Non-pigmented ciliary epithelial cell (primary cell): ENCODE results near the gene DGCR2.
"Not testable (repeated sequence)": the region's sequence is repeated elsewhere in the genome, so short reads cannot be mapped to it uniquely, and the experiment has no call there.

Source experiments
- DNase-seq: peaks from one replicate; pipeline ENCODE4 v3.0.0-alpha.2; 2010; ENCODE audit warnings: low read depth

The DGCR2 gene

DNA sequence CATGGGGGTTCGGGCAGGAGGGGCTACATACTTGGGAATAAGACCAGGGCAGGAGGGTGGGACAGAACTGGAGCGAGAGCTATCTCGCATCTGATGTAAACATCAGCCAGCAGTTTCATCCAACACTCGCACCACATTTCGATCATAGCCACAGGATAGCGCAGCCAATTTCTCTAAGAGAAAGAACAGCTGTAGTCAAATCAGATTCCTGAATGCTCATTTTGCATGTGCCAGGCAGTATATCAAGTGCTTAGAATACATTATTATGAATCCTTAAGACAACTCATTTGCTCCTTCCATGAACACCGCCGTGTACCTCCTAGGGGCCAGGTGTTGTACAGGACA lies 14.5 kb downstream of the DGCR2 start:
- DNase-seq = no peak

DNA sequence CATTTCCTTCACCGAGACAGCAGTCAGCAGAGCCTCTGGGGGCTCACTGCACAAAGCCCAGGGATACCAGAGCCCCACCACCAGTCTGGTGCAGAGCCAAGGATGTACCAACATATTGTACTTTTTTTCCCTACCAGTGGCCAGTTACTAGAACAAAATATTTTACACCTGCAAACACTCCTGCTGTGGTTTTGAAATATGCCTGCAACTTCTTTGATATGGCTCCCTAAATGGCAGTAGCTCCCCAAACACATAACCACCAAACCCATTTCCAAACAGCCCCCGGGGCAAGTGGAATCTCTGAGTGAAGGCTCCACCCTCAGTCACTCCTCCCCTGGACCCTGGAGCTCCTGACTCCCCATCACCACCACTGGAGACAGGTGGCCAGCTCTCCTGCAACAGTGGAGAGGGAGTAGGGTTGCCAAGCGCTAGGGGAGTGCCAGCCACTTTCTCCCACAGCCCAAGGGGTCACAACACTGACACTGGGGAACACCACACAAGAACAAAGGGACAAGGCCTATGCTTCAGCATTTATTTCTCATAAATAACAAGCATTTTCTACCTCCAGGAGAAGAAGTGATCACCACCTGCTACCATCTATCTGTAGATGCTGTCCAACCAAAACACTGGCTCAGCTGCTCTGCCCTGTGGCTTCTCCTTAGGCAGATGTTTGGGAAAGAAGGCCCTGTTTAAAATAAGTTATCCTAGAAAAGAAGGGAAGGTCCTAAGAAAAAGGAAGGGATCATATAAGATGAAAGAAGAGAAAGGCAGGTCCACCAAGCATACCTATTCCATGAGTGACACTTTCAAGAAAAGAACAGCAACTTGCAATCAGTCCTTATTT lies 15.1 kb downstream of the DGCR2 start:
- DNase-seq = no peak

DNA sequence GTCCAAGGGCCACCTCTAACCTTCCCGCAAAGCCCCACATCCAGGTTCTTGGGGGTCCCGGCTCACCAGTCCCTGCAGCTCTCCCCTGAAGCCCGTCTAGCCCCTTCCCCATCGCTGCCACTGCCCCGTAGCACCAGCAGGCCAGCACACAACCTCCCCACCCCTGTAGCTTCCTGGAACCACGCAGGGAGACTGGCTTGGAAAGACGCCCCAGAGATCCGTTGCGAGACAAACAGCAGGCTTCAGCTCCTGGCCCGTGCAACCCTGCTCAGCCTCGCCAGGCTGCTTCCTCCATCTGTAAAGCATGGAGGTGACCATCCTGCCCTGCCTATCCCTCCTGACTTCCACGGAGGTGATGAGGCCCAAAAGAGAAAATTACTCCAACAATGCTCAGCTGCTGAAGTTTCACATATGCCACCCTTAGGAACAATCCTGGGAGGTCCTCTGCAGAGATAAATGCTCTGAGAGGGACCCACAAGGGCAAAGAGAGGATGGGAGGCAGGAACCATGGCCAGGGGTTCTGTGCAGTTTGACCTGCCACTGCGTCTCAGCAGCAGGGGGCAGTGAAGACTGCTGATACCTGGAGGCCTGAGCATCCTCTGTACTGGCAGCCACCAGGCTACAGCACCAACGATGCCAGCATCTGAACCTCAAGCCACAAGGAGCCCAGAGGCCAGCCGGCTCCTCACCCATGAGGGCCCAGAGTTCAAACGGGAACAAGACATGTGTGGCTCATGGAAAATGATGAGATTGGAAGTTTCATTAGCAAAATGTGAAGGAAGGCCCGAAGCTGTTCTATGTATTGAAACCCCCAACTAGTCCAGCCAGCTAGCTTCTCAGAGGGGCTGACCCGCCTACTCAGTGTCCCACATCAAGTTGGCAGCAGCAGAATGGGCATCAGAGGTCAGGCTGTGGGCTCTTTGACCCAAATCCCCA lies 16.1 kb downstream of the DGCR2 start:
- no peak for DNase-seq

DNA sequence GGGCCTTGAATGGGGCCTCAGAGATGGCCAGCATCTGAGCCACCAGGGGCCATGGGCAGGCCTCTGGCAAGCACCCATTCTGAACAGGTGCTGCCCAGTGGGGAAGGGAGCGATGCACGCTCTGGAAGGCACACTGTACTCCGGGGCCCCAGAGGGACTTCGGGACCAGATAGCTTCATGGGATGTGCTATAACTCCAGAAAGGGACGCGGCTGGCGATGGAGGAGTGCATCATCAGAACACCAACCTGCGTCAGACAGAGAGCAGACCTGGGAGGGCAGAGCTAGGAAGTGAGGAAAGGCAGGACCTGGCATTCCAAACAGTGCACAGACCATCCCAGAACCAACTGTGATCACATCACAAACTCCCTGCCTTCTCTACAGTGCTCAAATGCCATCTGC lies 16.8 kb downstream of the DGCR2 start:
- no peak for DNase-seq

DNA sequence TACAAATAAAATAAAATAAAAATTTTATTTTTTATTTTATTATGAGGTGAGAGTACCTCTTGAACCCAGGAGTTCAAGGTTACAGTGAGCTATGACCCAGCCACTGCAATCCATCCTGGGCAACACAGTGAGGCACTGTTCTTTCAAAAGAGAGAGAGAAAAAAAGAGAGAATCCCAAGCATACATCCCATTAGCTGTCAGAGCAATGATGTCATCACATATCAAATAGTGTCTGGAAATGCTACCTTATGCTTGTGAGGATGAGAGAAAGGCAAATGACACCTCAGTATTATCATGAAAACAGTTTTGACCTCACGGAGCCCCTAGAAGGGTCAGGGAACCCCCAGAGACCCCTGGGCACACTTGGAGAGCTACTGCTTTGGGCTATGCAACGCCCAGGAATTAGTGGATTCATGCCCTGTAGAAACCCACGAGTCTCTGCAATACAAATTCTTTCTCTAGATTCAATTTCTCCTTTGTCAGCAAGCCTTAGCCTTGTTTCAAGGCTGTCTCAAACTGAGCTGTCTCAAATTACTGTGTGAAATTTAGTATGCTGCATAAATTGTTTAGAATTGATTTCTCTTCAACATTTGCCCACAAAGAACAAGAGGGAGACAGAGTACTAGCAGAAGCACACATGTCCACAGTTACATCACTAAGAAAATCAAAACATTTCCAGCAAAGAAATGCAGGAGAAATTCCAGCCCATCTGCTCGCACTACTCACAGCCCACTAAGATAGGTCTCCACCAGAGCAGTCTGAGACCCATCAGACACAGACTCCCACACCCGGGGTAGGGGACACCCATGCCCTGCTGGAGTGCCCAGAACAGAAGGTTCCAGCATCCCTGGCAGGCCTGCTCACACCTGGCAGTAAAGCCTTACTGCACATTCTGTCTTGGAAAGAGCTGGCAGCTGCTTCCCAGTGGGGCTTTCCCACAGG lies 18.1 kb downstream of the DGCR2 start:
- DNase-seq = no peak

DNA sequence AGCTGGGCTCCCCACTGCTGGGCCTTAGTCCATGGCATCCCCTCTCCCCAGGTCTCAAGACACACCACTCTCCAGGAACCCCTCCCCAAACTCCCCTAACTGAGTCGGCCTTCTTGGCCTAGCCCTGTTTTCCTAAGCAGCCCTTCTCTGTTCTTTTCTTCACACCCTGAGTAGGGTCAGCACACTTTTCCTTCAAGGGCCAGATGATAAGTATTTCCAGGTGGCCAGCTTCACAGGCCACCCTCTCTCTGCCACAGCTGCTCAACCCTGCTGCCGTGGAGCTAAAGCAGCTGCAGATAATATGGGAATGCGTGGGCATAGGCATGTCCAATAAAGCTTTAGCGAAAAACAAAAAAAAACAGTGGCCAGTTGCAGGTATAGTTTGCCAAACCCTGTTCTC lies 24.1 kb downstream of the DGCR2 start:
- no peak for DNase-seq

DNA sequence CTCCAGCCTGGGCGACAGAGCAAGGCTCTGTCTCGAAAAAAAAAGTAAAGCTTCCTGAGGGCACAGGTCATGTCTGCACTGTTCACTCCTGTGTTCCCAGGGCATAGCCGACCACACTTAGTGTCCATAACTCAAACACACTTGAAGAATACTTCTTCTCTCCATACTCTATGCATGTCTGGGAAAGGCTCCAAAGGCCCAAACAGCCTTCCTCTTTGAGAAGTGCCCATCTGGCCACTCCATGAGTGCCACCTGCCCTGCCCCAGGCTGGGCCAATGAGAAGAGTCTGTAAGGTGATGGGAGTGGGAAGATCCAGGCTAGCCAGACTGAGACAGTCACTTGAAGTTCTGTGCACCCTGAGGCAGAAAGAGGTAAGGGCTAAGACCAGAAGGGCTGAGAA lies 24.7 kb downstream of the DGCR2 start:
- DNase-seq = no peak

DNA sequence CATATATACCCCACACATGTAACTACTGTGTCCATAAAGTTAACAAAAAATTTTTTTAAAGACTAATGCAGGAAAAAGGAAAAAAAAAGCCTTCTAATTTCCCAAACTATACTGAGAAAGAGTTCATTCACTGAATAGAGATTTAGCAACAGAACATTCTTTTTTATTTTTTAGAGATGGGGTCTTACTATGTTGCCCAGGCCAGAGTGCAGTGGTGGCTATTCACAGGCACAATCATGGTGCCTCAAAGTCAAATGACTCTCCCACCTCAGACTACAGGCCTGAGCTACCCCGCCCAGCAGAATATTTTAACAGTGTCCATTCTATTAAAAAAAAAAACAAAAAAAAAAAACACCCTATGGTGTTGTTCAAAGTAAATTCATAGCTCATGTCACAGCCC lies 25.7 kb downstream of the DGCR2 start:
- no peak for DNase-seq

DNA sequence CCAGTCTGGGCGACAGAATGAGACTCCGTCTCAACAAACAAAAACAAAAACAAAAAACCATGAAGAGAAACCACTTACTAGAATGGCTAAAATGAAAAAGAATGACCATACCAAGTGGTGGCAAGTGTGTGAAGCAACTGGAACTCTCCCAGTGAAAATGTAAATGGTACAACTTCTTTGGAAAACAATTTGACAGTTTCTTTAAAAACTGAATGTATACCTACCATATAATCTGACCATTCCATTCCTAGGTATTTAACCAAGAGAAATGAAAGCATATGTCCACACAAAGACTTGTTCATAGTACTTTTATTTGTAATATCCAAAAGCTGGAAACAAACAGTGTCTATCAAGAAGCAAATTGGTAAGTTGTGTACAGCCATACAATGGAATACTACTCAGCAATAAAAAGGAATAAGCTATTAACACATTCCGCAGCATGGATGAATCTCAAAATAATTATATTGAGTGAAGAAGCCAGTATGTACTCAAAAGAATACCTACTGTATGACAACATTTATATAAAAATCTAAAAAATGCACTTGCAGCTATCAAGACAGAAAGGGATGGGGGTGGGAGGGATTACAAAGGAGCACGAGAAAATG lies 27.7 kb downstream of the DGCR2 start:
- no peak for DNase-seq

DNA sequence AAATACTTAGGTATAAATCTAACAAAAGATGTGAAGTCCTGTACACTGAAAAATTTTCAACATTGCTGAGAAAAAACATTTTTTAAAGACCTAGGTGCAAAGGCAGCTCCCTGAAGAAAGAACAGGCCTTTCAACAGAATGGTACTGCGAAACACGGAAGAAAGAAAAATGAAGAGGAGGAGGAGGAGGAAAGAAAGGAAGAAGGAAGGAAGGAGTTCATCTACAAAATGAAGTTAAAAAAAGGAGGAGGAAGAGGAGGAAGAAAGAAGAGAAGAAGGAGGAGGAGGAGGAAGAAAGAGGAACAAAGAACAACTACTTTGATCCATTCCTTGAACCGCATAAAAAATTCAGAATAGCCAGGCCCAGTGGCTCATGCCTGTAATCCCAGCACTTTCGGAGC lies 29.5 kb downstream of the DGCR2 start:
- DNase-seq = no peak

DNA sequence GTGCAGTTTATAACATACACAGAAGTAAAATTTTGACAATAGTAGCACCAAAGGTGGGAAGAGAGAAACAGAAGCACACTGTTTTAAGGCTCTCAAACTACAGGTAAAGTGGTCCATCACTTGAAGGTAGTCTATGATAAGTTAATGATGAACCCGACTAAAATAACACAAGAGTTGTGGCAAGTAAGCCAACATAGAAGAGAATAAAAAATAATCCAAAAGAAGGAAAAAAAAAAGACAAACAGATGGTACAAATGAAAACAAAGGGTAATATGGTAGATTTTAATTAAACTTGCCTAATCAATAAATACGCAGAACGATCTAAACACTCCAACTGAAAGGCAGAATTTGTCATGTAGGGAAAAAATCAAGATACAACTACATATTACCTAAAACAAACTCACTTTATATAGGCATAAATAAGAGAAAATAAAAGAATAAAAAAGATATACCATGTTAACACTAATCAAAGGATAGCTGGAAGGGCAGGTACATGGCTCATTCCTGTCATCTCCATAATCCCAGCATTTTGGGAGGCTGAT lies 31.6 kb downstream of the DGCR2 start:
- DNase-seq = no peak

DNA sequence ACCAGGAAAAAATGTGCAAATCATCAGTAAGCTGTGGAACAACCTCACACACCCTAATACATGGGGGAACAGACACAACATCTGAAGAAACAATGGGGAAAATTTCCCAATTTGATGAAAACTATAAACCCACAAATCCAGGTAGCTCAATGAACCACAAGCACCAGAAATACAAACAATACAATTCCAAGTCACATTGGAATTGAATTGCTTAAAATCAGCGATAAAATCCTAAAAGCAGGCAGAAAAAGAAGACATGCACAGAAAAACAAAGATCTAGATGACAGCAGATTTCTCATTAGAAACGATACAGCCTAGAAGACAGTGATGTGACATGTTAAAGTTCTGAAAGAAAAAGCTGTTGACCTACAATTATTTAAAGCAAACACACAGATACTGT lies 32.0 kb downstream of the DGCR2 start:
- DNase-seq = no peak

DNA sequence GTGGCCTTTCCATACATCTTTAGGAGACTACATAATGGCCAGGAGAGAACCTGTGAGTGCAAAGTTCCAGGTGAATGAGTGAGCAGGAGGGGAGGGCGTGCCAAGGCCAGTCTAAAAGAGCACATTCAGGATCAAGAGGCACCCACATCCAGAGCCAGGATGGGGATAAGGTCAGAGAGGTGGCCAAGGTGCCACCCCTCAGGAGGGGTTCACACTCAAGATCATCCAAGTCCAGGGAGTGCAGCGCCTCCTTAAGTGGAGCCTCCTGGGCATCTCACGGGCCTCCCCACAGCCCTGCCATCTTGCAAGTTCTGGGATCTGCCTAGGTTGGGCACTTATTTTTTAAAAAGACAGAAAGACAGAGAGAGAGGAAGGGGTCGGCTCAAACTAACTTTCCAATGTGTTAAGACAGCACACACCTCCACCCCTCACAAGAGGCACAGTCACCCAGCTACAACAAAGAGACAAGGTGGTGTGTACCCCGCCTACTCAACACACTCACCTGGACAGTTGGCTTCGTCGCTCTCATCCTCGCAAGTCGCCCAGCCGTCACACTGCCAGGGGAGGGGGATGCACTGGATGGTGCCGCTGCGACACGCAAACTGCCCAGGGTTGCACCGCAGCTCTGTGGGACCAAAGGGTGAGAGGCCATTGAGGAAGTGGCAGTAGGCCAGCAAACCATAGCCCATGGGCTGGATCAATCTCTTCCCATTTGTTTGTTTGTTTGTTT lies 33.2 kb downstream of the DGCR2 start:
- no peak for DNase-seq

DNA sequence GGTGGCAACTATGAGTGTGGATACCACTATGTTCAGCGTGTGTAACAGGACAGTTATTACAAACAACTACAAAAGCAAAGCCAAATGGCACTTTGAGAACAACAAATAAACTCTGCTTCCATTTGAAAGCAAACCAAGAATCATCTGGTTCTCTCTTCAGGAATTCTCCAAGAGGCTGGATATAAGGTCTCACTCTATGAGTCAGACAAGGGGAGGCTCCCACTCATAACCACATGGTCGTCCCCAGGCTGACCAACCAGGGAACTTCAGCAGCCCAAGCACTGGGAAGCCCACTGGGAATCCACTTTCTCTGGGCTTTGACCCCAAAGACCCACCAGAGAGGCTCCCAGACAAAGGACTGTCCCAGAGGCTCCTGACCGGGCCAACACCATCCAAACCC lies 35.3 kb downstream of the DGCR2 start:
- no peak for DNase-seq

DNA sequence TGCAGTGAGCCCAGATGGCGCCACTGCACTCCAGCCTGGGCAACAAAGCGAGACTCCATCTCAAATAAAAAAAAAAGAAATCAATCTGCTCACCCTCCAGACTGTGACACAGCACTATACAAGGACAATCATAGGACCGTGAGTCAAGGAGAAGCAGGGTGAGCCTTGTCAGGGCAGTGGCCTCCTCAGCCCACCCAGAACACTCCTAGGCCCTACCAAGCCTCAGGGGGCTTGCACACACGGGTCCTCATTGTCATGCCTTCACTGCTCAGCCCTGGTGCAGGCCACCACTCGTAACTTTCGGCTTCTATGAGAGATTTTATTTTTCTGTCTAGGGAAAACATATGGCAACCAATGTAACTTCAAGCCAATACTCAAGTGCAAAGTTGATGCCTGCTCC lies 35.8 kb downstream of the DGCR2 start:
- DNase-seq = no peak

DNA sequence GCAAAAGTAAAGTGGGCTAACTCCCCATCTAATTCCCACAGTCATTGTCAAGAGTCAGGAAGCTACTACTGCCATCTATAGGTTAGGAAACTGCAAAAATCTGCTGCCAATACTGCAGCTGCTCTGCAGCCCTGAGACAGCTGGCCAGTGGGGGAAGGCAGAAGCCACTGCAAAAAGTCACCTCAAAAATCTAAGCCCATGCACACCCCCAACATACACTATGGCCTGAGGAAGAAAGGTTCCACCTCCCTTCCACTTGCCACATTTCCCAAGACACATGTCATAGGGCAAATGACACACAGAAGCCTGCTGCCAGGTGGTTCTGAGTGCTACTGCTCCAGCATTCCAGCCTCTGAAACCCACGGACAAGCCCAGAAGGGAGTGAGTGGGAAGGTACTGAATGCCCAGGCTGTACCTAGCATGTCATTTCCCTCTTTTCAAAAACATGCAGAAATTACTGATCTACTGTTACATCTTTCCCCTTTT lies 36.9 kb downstream of the DGCR2 start:
- DNase-seq = no peak

DNA sequence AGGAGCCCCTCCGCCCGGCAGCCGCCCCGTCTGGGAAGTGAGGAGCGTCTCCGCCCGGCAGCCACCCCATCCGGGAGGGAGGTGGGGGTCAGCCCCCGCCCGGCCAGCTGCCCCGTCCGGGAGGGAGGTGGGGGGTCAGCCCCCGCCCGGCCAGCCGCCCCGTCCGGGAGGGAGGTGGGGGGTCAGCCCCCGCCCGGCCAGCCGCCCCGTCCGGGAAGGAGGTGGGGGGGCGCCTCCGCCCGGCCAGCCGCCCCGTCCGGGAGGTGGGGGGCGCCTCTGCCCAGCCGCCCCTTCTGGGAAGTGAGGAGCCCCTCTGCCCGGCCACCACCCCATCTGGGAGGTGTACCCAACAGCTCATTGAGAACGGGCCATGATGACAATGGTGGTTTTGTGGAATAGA lies 37.6 kb downstream of the DGCR2 start:
- DNase-seq = not testable (repeated sequence)

DNA sequence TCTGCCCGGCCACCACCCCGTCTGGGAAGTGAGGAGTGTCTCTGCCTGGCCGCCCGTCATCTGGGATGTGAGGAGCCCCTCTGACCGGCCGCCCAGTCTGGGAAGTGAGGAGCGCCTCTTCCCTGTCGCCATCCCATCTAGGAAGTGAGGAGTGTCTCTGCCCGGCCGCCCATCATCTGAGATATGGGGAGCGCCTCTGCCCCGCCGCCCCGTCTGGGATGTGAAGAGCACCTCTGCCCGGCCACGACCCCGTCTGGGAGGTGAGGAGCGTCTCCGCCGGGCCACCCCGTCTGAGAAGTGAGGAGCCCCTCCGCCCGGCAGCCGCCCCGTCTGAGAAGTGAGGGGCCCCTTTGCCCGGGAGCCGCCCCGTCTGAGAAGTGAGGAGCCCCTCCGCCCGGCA lies 38.1 kb downstream of the DGCR2 start:
- DNase-seq = not testable (repeated sequence)

DNA sequence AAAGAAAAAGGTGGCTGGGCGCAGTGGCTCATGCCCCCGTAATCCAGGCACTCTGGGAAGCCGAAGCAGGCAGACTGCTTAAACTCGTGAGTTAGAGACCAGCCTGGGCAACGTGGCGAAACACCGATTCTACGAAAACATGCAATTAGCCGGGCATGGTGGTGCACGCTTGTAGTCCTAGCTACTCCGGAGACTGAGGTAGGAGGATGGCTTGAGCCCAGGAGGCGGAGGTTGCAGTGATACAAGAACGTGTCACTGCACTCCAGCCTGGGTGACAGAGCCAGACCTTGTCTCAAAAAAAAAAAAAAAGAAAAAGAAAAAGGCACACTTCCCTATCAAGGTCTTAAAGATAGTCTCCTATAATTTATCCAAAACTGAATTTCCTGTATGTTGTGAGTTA lies 39.4 kb downstream of the DGCR2 start:
- no peak for DNase-seq

DNA sequence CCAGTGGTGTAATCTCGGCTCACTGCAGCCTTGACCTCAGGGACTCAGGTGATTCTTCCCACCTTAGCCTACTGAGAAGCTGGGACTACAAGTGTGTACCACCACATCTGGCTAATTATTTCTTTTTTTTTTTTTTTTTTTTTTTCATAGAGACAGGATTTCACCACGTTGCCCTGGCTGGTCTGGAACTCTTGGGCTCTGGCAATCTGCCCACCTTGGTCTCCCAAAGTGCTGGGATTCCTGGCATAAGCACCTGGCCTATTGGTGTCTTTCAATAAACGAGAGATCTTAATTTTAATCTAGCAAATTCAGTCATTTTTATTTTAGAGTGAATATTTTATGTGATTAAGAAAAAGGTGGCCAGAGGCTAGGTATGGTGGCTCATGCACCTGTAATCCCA lies 40.1 kb downstream of the DGCR2 start:
- no peak for DNase-seq

DNA sequence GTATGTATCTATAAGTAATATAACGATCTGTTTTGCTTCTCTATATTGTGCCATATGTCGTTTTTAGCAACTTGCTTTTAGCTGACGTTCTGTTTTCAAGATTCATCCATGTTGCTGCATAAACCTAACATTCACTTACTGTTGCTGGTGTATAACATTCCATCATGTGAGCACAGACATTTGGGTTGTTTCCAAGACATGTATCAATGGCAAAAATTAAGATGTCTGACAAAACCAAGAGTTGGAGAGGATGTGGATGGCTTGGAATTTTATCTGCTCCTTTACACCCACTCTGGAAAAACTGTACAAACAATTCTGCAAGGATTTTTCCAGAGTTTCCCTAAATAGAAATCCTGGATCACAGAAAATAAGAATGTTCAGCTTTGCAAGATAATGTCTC lies 40.9 kb downstream of the DGCR2 start:
- DNase-seq = no peak
